ENCODE data around the gene FGF14. TPM values are rescaled to one million over a fixed set of nuclear protein-coding genes. Genes with fewer than 3 reads are reported as not detected.

FGF14 gene
- total RNA-seq, 1 donor = under 0.01 TPM

DNA sequence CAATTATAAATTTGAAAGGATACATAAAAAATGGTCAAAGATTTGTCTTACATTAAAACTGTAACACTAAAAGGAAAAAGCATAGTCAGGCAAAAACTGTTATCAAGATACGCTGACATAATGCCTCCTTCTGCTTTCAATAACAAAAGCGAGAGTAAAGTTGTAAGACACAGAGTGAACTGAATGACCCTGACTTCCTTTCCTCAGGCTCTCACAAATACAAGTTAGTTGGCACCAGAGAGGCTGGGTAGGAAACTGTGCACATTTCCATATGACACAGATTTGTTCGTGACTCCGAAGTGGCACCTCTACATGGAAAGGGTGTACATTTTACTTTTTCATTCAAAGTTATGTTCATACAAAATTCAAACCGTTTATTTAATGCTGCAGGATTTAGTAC lies 15.4 kb downstream of the FGF14 start:
- H3K4me3 ChIP-seq (ENCODE audit: low read length) = no peak overlapping the region
- no peaks in the 10 kb centered on the region for H3K4me1 ChIP-seq (ENCODE audit: insufficient read depth, low read length)
- H3K9me3 ChIP-seq (ENCODE audit: low read depth, low read length) = no peaks in the 10 kb centered on the region
- H3K27me3 ChIP-seq (ENCODE audit: insufficient read depth, low read length) = peaks cover 4% of the 10 kb centered on the region

DNA sequence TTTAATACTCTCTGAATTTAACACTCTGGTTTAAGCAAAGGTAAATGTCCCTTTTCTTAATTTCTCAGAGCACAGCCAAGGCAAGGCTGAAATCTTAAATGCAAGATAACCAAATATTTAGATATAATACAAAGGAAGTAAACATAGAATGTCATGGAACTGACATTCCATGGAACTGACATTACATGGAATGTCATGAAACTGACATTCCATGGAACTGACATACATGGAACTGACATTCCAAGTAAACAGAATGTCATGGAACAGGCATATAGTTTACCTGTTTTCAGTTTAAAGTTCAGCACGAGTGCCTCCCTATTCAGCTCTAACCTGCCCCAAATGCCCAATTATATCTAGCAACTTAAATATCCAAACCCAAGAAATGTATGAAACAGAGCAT lies 21.8 kb downstream of the FGF14 start:
- Histone ChIP-seq H3K4me3 (ENCODE audit: low read length) (no peak overlapping the region), H3K9me3 (ENCODE audit: low read depth, low read length) (no peaks in the 10 kb centered on the region), H3K4me1 (ENCODE audit: insufficient read depth, low read length) (no peaks in the 10 kb centered on the region), H3K27me3 (ENCODE audit: insufficient read depth, low read length) (peaks cover 4% of the 10 kb centered on the region)

GRCh38 chr13:102376318-102376717 lies 25.5 kb downstream of the FGF14 start:
- Histone ChIP-seq H3K9me3 (ENCODE audit: low read depth, low read length) (no peaks in the 10 kb centered on the region), H3K4me1 (ENCODE audit: insufficient read depth, low read length) (no peaks in the 10 kb centered on the region), H3K27me3 (ENCODE audit: insufficient read depth, low read length) (no peaks in the 10 kb centered on the region), H3K4me3 (ENCODE audit: low read length) (no peak overlapping the region)

GRCh38 chr13:102374726-102375125 lies 27.1 kb downstream of the FGF14 start:
- H3K4me3 ChIP-seq (ENCODE audit: low read length) = no peak overlapping the region
- H3K9me3 ChIP-seq (ENCODE audit: low read depth, low read length) = no peaks in the 10 kb centered on the region
- H3K27me3 ChIP-seq (ENCODE audit: insufficient read depth, low read length) = no peaks in the 10 kb centered on the region
- no peaks in the 10 kb centered on the region for H3K4me1 ChIP-seq (ENCODE audit: insufficient read depth, low read length)

DNA sequence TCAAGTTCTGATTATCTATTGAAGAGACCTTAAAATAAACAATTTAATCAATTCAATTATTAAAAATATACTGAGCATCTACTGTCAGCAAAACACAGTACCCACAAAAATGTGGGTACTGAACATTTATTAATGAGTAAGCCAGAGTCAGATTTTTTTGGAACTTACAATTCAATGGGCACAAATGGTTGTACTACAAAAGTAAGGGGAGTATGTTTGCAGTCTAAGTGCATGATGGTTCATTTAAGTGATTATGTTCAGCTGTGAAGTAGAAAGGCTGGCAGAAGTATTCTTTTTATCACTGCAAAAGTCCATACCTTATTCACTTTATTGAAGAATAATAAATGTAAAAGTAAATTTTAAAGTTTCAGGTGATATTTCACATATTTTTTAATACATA lies 27.6 kb downstream of the FGF14 start:
- Histone ChIP-seq H3K9me3 (ENCODE audit: low read depth, low read length) (no peaks in the 10 kb centered on the region), H3K27me3 (ENCODE audit: insufficient read depth, low read length) (no peaks in the 10 kb centered on the region), H3K4me3 (ENCODE audit: low read length) (no peak overlapping the region), H3K4me1 (ENCODE audit: insufficient read depth, low read length) (no peaks in the 10 kb centered on the region)

DNA sequence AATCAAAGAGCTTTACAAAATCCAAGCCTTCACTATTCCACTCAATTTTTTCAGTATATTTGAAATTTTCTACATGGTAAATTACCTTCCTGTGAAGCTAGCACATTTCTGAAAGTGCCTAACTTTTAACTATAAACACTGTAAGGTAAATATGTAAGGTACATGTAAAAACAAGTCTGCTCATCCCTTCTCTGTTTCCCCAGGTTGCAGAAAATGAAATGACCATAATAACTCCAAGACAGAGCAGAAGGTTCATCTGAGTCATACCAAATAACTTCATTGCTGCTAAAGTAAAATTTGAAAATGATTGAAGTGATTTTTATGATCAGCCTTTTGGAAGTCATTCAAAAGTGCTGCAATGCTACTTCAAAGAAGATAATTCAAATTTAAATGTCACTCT lies 28.6 kb downstream of the FGF14 start:
- Histone ChIP-seq H3K27me3 (ENCODE audit: insufficient read depth, low read length) (no peaks in the 10 kb centered on the region), H3K9me3 (ENCODE audit: low read depth, low read length) (no peaks in the 10 kb centered on the region), H3K4me3 (ENCODE audit: low read length) (no peak overlapping the region), H3K4me1 (ENCODE audit: insufficient read depth, low read length) (no peaks in the 10 kb centered on the region)

DNA sequence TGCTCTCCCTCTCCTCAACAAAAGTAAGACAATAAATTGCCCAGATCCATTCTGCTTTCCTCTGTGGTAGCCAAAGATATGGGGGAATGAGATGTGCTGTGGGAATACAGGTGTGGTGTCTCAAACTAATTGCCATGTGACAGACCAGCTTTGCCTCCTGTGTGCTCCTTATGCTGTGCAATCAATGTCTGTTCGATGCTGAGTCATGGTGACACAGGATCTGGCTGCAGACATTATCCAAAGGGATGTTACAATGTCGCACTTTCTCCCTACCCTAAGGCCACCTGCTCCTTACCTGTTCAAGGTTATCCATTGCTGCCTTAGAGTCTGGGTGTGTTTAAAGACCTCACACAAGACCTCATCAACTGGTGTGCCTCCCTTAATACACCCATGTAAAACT lies 32.5 kb downstream of the FGF14 start:
- H3K27me3 ChIP-seq (ENCODE audit: insufficient read depth, low read length) = no peaks in the 10 kb centered on the region
- H3K9me3 ChIP-seq (ENCODE audit: low read depth, low read length) = no peaks in the 10 kb centered on the region
- no peaks in the 10 kb centered on the region for H3K4me1 ChIP-seq (ENCODE audit: insufficient read depth, low read length)

DNA sequence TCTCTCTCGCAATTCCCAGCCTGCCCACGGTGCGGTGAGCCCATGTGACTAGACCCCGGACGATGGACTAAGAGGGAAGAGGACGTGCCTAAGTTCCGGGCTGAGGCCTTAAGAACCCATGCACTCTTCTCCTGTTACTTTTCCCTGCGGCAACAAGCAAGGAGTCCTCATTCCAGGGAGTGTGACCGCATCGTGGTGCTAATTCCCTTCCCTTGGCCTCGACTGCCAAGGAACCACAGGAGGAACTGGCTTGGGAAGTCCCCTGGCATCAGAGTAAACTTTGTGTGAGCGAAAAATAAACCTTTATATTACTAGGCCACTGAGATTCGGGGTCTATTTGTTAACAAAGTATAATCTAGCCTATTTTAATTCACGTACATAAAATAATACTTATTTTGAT lies 34.0 kb downstream of the FGF14 start:
- Histone ChIP-seq H3K4me1 (ENCODE audit: insufficient read depth, low read length) (no peaks in the 10 kb centered on the region), H3K4me3 (ENCODE audit: low read length) (no peak overlapping the region), H3K27me3 (ENCODE audit: insufficient read depth, low read length) (no peaks in the 10 kb centered on the region)

More for the DNA sequence above, 32.5 kb downstream of the FGF14 start:
- H3K4me3 ChIP-seq (ENCODE audit: low read length) = no peak overlapping the region

DNA sequence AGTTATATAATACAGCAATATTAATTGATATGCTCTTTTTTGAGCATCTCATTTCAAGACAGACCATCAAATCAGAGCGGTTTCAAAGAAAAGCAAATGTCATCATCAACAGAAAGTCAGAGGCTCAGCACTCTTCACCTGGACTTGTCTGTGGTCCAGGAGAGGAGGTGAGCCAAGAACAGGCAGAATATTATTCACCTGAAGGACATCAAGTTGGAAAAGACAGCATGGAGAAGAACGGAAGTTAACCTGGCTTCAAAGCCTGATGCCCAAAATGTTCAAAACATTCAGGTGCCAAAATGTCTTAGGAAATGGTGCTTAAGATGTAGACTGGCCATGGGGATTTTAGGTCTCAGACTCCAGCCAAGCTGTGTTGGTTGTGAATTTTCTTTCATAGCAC lies 40.7 kb downstream of the FGF14 start:
- Histone ChIP-seq H3K9me3 (ENCODE audit: low read depth, low read length) (no peaks in the 10 kb centered on the region), H3K4me3 (ENCODE audit: low read length) (no peak overlapping the region), H3K4me1 (ENCODE audit: insufficient read depth, low read length) (no peaks in the 10 kb centered on the region), H3K27me3 (ENCODE audit: insufficient read depth, low read length) (no peaks in the 10 kb centered on the region)

More for the DNA sequence above, 34.0 kb downstream of the FGF14 start:
- H3K9me3 ChIP-seq (ENCODE audit: low read depth, low read length) = no peaks in the 10 kb centered on the region

GRCh38 chr13:102359264-102359663 lies 42.6 kb downstream of the FGF14 start:
- Histone ChIP-seq H3K27me3 (ENCODE audit: insufficient read depth, low read length) (no peaks in the 10 kb centered on the region), H3K4me3 (ENCODE audit: low read length) (no peak overlapping the region), H3K9me3 (ENCODE audit: low read depth, low read length) (no peaks in the 10 kb centered on the region), H3K4me1 (ENCODE audit: insufficient read depth, low read length) (no peaks in the 10 kb centered on the region)

DNA sequence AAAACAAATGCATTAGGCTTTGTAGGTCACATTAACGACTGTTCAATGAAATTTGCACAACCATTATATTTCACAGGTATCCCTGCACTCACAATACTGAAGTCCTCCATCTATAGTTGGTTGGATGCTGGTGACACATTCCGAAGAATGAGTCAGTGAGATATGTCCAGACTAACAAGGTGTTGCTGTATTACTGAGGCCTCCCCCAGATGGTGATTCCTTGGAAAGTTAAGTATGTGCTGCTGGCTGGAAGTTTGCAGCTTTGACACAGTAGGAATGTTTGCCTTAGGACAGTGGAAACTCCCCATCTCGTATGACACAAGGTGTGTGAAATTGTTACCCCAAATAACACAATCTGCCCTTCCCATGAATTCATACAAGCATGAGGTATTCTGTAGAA lies 46.6 kb downstream of the FGF14 start:
- H3K9me3 ChIP-seq (ENCODE audit: low read depth, low read length) = no peaks in the 10 kb centered on the region
- H3K4me3 ChIP-seq (ENCODE audit: low read length) = no peak overlapping the region
- no peaks in the 10 kb centered on the region for H3K4me1 ChIP-seq (ENCODE audit: insufficient read depth, low read length)
- no peaks in the 10 kb centered on the region for H3K27me3 ChIP-seq (ENCODE audit: insufficient read depth, low read length)

- H3K27me3 ChIP-seq (ENCODE audit: insufficient read depth, low read length) = no peaks in the 10 kb centered on the region
- no peak overlapping the region for H3K4me3 ChIP-seq (ENCODE audit: low read length)
- no peaks in the 10 kb centered on the region for H3K9me3 ChIP-seq (ENCODE audit: low read depth, low read length)
- H3K4me1 ChIP-seq (ENCODE audit: insufficient read depth, low read length) = no peaks in the 10 kb centered on the region
Measured at GRCh38 chr13:102354011-102354410, 47.8 kb downstream of the FGF14 start.

GRCh38 chr13:102351521-102351920 lies 50.3 kb downstream of the FGF14 start:
- Histone ChIP-seq H3K9me3 (ENCODE audit: low read depth, low read length) (no peaks in the 10 kb centered on the region), H3K27me3 (ENCODE audit: insufficient read depth, low read length) (no peaks in the 10 kb centered on the region), H3K4me3 (ENCODE audit: low read length) (no peak overlapping the region), H3K4me1 (ENCODE audit: insufficient read depth, low read length) (no peaks in the 10 kb centered on the region)

DNA sequence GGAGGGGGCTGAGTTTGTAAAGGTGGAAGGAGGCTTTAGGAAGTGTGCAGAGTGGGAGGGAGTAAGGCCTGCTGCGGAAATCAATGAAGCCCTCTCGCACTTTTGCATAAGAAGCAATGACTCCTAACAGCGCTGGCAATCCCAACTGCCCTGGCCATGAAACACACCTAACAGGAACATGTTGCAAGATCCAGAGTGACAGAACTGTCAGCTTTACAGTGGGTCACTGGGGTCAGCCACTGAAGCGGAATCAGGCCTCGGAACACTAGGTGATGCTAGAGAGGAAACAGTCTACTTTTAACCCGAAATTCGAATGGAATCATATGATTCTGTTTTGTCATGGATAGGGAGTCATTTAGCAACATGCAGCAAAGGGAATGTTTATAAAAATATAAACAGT lies 54.4 kb downstream of the FGF14 start:
- no peaks in the 10 kb centered on the region for H3K27me3 ChIP-seq (ENCODE audit: insufficient read depth, low read length)
- no peaks in the 10 kb centered on the region for H3K4me1 ChIP-seq (ENCODE audit: insufficient read depth, low read length)
- H3K4me3 ChIP-seq (ENCODE audit: low read length) = no peak overlapping the region
- H3K9me3 ChIP-seq (ENCODE audit: low read depth, low read length) = no peaks in the 10 kb centered on the region

- Histone ChIP-seq H3K4me1 (ENCODE audit: insufficient read depth, low read length) (no peaks in the 10 kb centered on the region), H3K4me3 (ENCODE audit: low read length) (no peak overlapping the region), H3K9me3 (ENCODE audit: low read depth, low read length) (no peaks in the 10 kb centered on the region), H3K27me3 (ENCODE audit: insufficient read depth, low read length) (no peaks in the 10 kb centered on the region)
Measured at GRCh38 chr13:102346769-102347168, 55.1 kb downstream of the FGF14 start.

GRCh38 chr13:102344410-102344809 lies 57.4 kb downstream of the FGF14 start:
- H3K4me3 ChIP-seq (ENCODE audit: low read length) = no peak overlapping the region
- no peaks in the 10 kb centered on the region for H3K4me1 ChIP-seq (ENCODE audit: insufficient read depth, low read length)
- H3K9me3 ChIP-seq (ENCODE audit: low read depth, low read length) = no peaks in the 10 kb centered on the region
- no peaks in the 10 kb centered on the region for H3K27me3 ChIP-seq (ENCODE audit: insufficient read depth, low read length)

All from mononuclear cell (primary cell).